Esophagus (tissue), 2 donors: ENCODE measurements around the gene ACP7. TPM values are rescaled to one million over a fixed set of nuclear protein-coding genes. Genes with fewer than 3 reads are reported as not detected.

Experiments
- H3K27ac ChIP-seq, 2 donors: one replicate each; pipeline ENCODE4 v1.5.1; 2013; ENCODE audit warnings: low read depth in 2 of 2, mild to moderate bottlenecking in 2 of 2, inconsistent platforms in 1 of 2, low read length in 1 of 2, moderate library complexity in 1 of 2
- H3K27me3 ChIP-seq, 2 donors: one replicate each; pipeline ENCODE4 v1.6.1; 2013; ENCODE audit warnings: low read length in 2 of 2, control low read depth in 1 of 2, mild to moderate bottlenecking in 1 of 2; ENCODE audit not compliant: insufficient read depth in 2 of 2, control insufficient read depth in 1 of 2
- H3K36me3 ChIP-seq, 2 donors: one replicate each; pipeline ENCODE4 v1.6.1; 2013; ENCODE audit warnings: low read length in 1 of 2; ENCODE audit not compliant: control insufficient read depth in 2 of 2, insufficient read depth in 2 of 2
- H3K4me1 ChIP-seq, 2 donors: one replicate each; pipeline ENCODE4 v1.6.1; 2013; ENCODE audit warnings: low read length in 1 of 2; ENCODE audit not compliant: control insufficient read depth in 2 of 2, insufficient read depth in 2 of 2
- H3K4me3 ChIP-seq, 2 donors: one replicate each; pipeline ENCODE4 v1.5.1; 2013; ENCODE audit warnings: low read length in 2 of 2, mild to moderate bottlenecking in 2 of 2, low read depth in 1 of 2, moderate library complexity in 1 of 2
- H3K9me3 ChIP-seq, 2 donors: one replicate each; pipeline ENCODE4 v1.6.1; 2013; ENCODE audit warnings: mild to moderate bottlenecking in 2 of 2, low read depth in 1 of 2, low read length in 1 of 2, moderate library complexity in 1 of 2; ENCODE audit not compliant: control insufficient read depth in 2 of 2, insufficient read depth in 1 of 2
- WGBS, 2 donors: extraction: QIAGEN DNeasy Blood & Tissue Kit; methylation state at CpG; one replicate each; pipeline ENCODE4 v1.1.7; 2013; 5-methylcytosine and 5-hydroxymethylcytosine counted together
- polyA plus RNA-seq, 2 donors: library from polyadenylated mRNA; stranded (reverse); fragments of 200-250 nt; gene quantifications; one replicate each; pipeline ENCODE4 v1.2.3, GENCODE V29; 2013
- donor health status: healthy with polysubstance abuse.
- donor health status: Bipolar disorder and iron deficiency.

The ACP7 gene
- polyA plus RNA-seq, 2 donors: 0.32 to 1.6 TPM

DNA sequence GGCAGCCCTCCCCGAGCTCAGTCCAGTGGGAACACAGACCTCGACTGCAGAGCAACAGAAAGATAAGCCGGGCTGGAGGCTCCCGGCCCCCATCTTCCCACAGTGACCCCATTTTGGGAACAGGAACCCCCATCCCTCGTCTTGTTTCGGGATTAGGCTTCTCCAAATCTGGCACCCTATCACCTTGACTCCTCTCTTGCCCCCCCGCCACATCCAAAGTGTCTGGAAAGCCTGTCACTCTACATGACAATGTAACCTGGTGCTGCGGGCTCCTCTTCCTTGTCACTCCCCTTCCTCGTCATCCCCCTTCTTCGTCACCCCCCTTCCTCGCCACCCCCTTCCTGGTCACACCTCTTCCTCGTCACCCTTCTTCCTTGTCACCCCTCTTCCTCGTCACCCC lies 51.5 kb downstream of the ACP7 start:
- Histone ChIP-seq H3K4me1 (peaks cover 14 to 29% of the 10 kb centered on the region in 2 donors), H3K36me3 (no peaks in the 10 kb centered on the region), H3K27ac (no peak overlapping the region), H3K9me3 (no peaks in the 10 kb centered on the region), H3K27me3 (no peaks in the 10 kb centered on the region), H3K4me3 (no peak overlapping the region)
- WGBS, 2 donors: 89 to 90% methylated on average over 13 of the region's 13 CpGs

DNA sequence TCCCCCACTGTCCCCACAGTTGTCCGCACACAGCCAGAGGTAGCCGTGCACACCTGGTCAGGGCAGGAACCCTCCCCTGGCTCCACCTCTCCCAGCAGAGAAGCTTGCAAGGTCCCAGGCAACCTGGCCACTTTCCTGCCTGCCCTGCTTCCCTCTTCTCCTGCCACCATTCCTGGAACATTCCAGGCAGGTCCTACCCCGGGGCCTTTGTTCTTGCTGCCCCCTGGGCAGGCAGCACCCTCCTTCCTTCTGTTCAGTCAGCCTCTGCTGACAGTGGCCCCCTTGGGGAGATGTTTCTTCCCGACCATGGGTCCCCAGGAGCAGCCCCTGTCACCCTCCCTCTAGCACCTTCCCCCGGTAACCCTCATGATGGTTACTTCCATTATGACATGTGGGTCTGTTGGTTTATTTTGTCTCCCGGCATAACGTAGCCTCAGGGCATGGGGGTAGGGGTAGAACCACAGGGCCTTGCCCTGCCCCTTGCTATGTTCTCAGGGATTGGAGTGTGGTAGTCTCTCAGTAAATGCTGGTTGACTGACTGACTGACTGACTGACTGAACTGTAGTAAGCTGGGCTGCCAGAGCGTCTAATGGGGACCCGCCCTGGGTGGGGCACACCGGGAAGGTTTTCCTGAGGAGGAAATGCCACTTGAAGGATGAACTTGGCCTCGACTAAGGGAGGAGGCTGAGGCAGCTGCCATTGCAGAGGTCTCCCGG lies 52.2 kb downstream of the ACP7 start:
- no peaks in the 10 kb centered on the region for H3K9me3 ChIP-seq
- H3K27me3 ChIP-seq: no peaks in the 10 kb centered on the region
- H3K4me3 ChIP-seq: no peak overlapping the region
- peak overlapping the region; percentile 29 to 66 for H3K27ac ChIP-seq
- 57 to 69% methylated on average over 12 of the region's 12 CpGs for WGBS, 2 donors
- H3K36me3 ChIP-seq: no peaks in the 10 kb centered on the region
- peaks cover 8 to 22% of the 10 kb centered on the region in 2 donors for H3K4me1 ChIP-seq

DNA sequence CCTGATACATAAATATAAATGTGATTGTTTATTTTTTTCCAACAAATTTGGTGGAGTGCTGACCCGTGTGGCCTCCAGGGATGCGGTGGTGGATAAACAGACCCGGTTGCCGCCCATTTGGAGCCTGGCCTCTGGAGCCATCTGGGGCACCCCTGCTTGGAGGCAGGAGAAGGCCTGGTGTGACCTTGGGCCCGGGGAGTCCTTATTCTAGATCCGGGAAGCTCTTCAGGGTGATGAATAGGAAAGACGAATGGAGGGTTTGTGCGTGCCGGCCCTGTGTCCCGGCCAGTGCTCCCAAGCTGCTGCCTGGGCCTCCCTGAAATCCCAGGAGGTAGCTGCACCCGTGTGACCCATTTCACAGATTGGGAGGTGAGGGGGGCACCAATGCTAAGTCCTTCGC lies 53.0 kb downstream of the ACP7 start:
- Histone ChIP-seq H3K9me3 (no peaks in the 10 kb centered on the region), H3K27me3 (no peaks in the 10 kb centered on the region), H3K4me1 (peaks cover 4 to 18% of the 10 kb centered on the region in 2 donors), H3K36me3 (no peaks in the 10 kb centered on the region), H3K4me3 (no peak overlapping the region), H3K27ac (peak overlapping the region in 1 of 2 donors; percentile 66)
- 80 to 84% methylated on average over 12 of the region's 12 CpGs for WGBS, 2 donors

DNA sequence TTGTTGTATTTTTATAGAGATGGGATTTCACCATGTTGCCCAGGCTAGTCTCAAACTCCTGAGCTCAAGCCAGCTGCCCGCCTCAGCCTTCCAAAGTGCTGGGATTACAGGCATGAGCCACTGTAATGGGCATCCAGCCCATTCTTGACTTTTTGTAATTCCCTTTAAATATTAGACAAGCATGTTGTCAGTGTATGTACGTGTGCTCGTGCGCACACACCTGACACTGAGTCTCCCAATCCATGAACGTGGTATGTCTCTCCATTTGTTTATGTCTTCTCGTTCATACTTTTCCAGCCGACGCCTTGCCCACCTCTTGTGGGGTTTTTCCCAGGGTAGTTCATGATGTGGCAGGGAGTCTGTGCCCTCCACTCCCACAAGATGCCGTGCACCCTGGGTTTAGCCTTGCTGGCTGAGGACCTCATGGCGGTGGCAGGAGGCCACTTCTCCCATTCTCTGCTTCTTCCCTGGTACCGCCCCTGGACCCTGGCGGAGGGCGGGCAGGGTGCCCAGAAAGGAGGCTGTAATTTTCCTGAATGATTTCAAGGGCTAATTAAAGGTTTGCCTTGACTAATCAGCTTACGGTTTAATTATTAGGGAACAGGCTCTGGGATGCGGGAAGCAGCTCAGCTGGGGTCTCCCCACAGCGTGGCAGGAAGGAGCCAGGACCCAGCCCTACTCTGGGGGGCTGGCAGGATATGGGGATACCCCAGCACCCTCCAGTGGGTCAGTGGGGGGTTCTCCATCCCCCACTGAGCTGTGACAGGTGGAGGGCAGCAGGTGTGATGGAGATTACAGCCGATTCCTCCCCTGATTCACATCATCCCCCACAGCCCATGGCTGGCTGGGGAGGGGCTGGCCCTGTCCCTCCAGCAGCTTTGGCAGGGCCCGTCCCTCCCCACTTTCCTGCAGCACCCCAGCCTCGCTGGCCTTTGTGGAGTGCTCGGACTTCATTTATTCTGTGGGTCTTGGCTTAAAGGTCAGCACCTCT lies 54.3 kb downstream of the ACP7 start:
- WGBS, 2 donors: 81% methylated on average over 20 of the region's 20 CpGs
- no peaks in the 10 kb centered on the region for H3K36me3 ChIP-seq
- no peaks in the 10 kb centered on the region for H3K27me3 ChIP-seq
- H3K9me3 ChIP-seq: no peaks in the 10 kb centered on the region
- H3K4me1 ChIP-seq: peaks cover 4 to 18% of the 10 kb centered on the region in 2 donors
- H3K4me3 ChIP-seq: no peak overlapping the region
- H3K27ac ChIP-seq: no peak overlapping the region

DNA sequence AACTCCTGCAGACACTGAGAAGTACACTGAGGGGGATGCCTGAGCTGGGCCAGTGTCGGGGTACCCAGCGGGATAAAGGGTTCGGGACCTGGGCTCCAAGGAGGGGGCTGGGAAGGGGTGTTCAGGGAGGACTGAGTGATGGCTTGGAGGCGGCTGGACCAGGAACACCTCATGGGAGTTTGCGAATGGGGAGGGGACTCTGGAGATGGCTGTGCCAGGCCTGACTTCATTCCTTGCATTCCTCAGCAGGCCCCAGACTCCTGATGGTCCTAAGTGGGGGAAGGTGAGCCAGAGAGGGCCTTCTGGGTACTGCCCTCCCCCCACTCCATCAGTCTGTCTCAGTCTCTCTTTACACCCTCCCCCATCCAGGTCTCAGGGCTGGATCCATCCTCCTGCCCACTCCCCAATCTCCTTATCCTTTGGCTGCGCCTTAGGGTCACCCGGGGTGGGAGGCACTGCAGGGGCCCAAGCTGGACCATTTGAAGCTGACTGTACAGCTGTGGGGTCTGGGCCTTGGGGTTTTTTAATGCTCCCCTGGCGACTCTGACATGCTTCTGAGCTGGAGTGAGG lies 55.2 kb downstream of the ACP7 start:
- 82 to 84% methylated on average over 8 of the region's 8 CpGs for WGBS, 2 donors
- no peaks in the 10 kb centered on the region for H3K9me3 ChIP-seq
- peaks cover 4 to 18% of the 10 kb centered on the region in 2 donors for H3K4me1 ChIP-seq
- no peak overlapping the region for H3K27ac ChIP-seq
- no peak overlapping the region for H3K4me3 ChIP-seq
- no peaks in the 10 kb centered on the region for H3K27me3 ChIP-seq
- H3K36me3 ChIP-seq: no peaks in the 10 kb centered on the region

DNA sequence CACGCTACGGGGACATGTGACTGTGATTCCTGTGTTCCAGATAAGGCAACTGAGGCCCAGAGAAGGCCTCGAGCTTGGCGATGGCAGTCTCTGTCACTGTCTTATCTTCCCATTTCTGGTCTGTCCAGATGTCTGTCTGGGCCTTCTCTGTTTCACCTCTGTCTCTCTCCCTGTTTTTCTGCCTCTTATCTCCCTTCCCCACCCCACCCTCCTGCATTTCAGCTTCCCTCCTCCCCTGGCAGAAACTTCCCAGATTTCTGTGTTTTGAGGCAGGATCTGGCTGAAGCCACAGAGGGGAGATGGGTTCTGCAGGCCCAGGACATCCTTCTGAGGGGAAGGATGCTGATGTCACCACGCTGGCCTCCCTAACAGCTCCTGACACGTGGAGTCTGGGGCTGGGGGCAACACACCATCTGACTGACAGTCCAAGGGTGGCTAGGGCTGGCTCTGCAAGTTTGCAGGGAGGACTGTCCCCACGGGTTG lies 55.8 kb downstream of the ACP7 start:
- H3K4me3 ChIP-seq: no peak overlapping the region
- WGBS, 2 donors: 55 to 58% methylated on average over 7 of the region's 7 CpGs
- no peaks in the 10 kb centered on the region for H3K36me3 ChIP-seq
- no peak overlapping the region for H3K27ac ChIP-seq
- H3K27me3 ChIP-seq: no peaks in the 10 kb centered on the region
- peaks cover 4 to 23% of the 10 kb centered on the region in 2 donors for H3K4me1 ChIP-seq
- H3K9me3 ChIP-seq: no peaks in the 10 kb centered on the region

DNA sequence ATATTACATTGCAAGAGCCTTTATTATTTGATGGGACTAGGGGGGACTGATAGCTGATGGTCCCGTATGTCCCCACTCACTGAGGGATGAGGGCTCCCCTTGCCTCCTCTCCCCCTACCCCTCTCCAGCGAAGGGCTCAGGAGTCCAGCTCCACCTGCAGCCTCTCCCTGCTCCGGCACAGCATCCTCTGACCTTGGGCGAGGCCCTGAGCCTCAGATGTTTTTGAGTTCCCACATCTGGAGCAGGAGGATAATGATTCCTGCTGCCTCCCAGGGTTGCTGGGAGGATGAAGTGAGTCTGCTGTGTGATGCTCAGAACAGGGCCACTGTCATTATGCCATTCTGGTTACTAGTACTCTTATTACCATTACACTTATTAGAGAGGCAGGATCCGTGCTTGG lies 56.4 kb downstream of the ACP7 start:
- WGBS, 2 donors: 77 to 87% methylated on average over 5 of the region's 5 CpGs
- no peaks in the 10 kb centered on the region for H3K36me3 ChIP-seq
- peaks cover 10 to 28% of the 10 kb centered on the region in 2 donors for H3K4me1 ChIP-seq
- no peak overlapping the region for H3K27ac ChIP-seq
- no peaks in the 10 kb centered on the region for H3K27me3 ChIP-seq
- H3K9me3 ChIP-seq: no peaks in the 10 kb centered on the region
- H3K4me3 ChIP-seq: no peak overlapping the region

DNA sequence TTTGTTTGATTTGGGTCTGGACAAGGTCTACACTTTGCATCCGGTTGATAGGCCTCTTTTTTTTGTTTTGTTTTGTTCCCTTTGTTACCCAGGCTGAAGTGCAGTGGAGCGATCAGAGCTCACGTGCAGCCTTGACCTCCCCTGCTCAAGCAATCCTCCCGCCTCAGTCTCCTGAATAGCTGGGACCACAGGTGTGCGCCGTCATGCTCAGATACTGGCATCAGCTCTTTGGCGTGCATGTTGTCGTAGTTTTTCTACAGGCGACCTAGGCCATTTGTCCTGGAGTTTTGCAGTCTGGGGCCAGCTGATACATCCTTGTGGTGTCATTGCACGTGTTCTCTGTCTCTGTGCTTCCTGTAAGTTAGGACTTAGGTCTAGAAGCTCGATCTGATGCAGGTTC lies 57.8 kb downstream of the ACP7 start:
- Histone ChIP-seq H3K27ac (no peak overlapping the region), H3K27me3 (no peaks in the 10 kb centered on the region), H3K4me3 (no peak overlapping the region), H3K4me1 (peaks cover 9 to 24% of the 10 kb centered on the region in 2 donors), H3K9me3 (no peaks in the 10 kb centered on the region), H3K36me3 (no peaks in the 10 kb centered on the region)
- 80 to 81% methylated on average over 11 of the region's 11 CpGs for WGBS, 2 donors

DNA sequence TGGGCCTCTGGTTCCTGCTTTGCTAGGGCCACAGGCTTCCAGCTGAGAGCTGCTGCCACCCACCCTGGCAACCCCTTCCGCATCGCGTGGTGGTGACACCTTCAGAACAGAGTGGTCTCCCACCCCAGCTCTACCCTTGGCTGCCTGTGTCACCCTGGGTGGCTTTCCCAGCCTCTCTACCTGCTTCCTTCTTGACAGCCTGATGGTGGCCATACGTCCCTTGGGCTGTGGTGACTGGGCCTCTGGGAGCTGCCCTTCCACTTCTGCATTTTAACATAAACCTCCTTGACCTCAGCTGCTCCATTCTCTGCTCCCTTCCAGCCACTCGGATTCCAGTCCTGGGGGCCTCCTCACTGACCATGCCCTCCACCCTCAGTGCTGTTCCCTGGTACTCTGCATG lies 58.5 kb downstream of the ACP7 start:
- no peaks in the 10 kb centered on the region for H3K9me3 ChIP-seq
- no peaks in the 10 kb centered on the region for H3K27me3 ChIP-seq
- H3K4me3 ChIP-seq: no peak overlapping the region
- no peaks in the 10 kb centered on the region for H3K36me3 ChIP-seq
- H3K27ac ChIP-seq: no peak overlapping the region
- 86 to 87% methylated on average over 5 of the region's 5 CpGs for WGBS, 2 donors
- peaks cover 9 to 24% of the 10 kb centered on the region in 2 donors for H3K4me1 ChIP-seq
